Smooth muscle cell (in vitro differentiated cells): ENCODE results near the gene DISP1. TPM values are rescaled to one million over a fixed set of nuclear protein-coding genes. Genes with fewer than 3 reads are reported as not detected.

Source experiments
- DNase-seq: peaks from one replicate; lab custom pipeline; 2025; ENCODE audit not compliant: unreplicated experiment; lab: John Stamatoyannopoulos, UW
- H2AFZ ChIP-seq: fragments of 200-600 bp; sonication (generic); 2 replicates; pipeline ENCODE4 v1.6.0; 2016; ENCODE audit warnings: antibody characterized with exemption, low read depth, mild to moderate bottlenecking
- H3F3A ChIP-seq: fragments of 200-600 bp; sonication (generic); 2 replicates; pipeline ENCODE4 v1.6.0; 2017; ENCODE audit warnings: antibody characterized with exemption, low read depth
- H3K27ac ChIP-seq: fragments of 200-600 bp; sonication (generic); 2 replicates; pipeline ENCODE4 v1.5.1; 2016; ENCODE audit warnings: low read depth, mild to moderate bottlenecking
- H3K27me3 ChIP-seq: fragments of 200-600 bp; sonication (generic); 2 replicates; pipeline ENCODE4 v1.6.1; 2016; ENCODE audit warnings: low read depth, mild to moderate bottlenecking
- H3K36me3 ChIP-seq: fragments of 200-600 bp; sonication (generic); 2 replicates; pipeline ENCODE4 v1.5.1; 2016; ENCODE audit warnings: low read depth
- H3K4me1 ChIP-seq: fragments of 200-600 bp; sonication (generic); 2 replicates; pipeline ENCODE4 v1.5.1; 2016; ENCODE audit warnings: low read depth
- H3K4me2 ChIP-seq: fragments of 200-600 bp; sonication (generic); 2 replicates; pipeline ENCODE4 v1.6.0; 2016; ENCODE audit warnings: mild to moderate bottlenecking
- H3K4me3 ChIP-seq: fragments of 200-600 bp; sonication (generic); 2 replicates; pipeline ENCODE4 v1.5.1; 2016; ENCODE audit warnings: mild to moderate bottlenecking
- H3K79me2 ChIP-seq: fragments of 200-600 bp; sonication (generic); 2 replicates; pipeline ENCODE4 v1.6.0; 2016; ENCODE audit warnings: low read depth, mild to moderate bottlenecking
- H3K9ac ChIP-seq: fragments of 200-600 bp; sonication (generic); 2 replicates; pipeline ENCODE4 v1.6.0; 2016; ENCODE audit warnings: low read depth
- H3K9me3 ChIP-seq: fragments of 200-600 bp; sonication (generic); replicated peaks from 2 replicates; pipeline ENCODE4 v1.5.1; 2016; ENCODE audit warnings: low read depth
- H4K20me1 ChIP-seq: fragments of 200-600 bp; sonication (generic); 2 replicates; pipeline ENCODE4 v1.6.0; 2016; ENCODE audit warnings: low read depth
- WGBS: methylation state at CpG from one replicate; pipeline ENCODE4 v1.1.7; 2016; ENCODE audit warnings: low lambda C conversion rate; 5-methylcytosine and 5-hydroxymethylcytosine counted together
- polyA plus RNA-seq: library from polyadenylated mRNA; unstranded; fragments of >200 nt; fragmentation: Nextera tagmentation; extraction: Ambion mirVana; gene quantifications from 2 replicates; pipeline ENCODE4 v1.2.1, GENCODE V29; 2016
- total RNA-seq: library from RNA; depleted of rRNA; stranded (reverse); fragments of >200 nt; gene quantifications from 2 replicates; pipeline ENCODE4 v1.2.3, GENCODE V29; 2014
- TF ChIP-seq, protein P1 (sequence below): fragments of 200-600 bp; sonication (generic); IDR thresholded peaks from 2 replicates; pipeline ENCODE4 v1.5.1; 2017; ENCODE audit warnings: borderline replicate concordance, mild to moderate bottlenecking, antibody characterized with exemption; ENCODE audit not compliant: insufficient read depth, poor library complexity, severe bottlenecking

Gene DISP1
- total and polyA plus RNA-seq, 2 experiments from 2014 or later = 5.6 to 8.4 TPM

GRCh38 chr1:222769971-222770620 is 44.7 kb upstream of the DISP1 start:
- 86% methylated on average over 2 of the region's 2 CpGs for WGBS
- H3K4me3 ChIP-seq = no peak overlapping the region
- H3K9me3 ChIP-seq = no peaks in the 10 kb centered on the region
- no peak overlapping the region for H3K9ac ChIP-seq
- H3K27me3 ChIP-seq = no peaks in the 10 kb centered on the region
- no peaks in the 10 kb centered on the region for H3K4me1 ChIP-seq
- no peaks in the 10 kb centered on the region for H3K36me3 ChIP-seq
- no peaks in the 10 kb centered on the region for H3K79me2 ChIP-seq
- H3K27ac ChIP-seq = no peak overlapping the region
- H2AFZ ChIP-seq = no peak overlapping the region
- TF ChIP-seq, protein P1, sequence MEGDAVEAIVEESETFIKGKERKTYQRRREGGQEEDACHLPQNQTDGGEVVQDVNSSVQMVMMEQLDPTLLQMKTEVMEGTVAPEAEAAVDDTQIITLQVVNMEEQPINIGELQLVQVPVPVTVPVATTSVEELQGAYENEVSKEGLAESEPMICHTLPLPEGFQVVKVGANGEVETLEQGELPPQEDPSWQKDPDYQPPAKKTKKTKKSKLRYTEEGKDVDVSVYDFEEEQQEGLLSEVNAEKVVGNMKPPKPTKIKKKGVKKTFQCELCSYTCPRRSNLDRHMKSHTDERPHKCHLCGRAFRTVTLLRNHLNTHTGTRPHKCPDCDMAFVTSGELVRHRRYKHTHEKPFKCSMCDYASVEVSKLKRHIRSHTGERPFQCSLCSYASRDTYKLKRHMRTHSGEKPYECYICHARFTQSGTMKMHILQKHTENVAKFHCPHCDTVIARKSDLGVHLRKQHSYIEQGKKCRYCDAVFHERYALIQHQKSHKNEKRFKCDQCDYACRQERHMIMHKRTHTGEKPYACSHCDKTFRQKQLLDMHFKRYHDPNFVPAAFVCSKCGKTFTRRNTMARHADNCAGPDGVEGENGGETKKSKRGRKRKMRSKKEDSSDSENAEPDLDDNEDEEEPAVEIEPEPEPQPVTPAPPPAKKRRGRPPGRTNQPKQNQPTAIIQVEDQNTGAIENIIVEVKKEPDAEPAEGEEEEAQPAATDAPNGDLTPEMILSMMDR = no peak
- H3F3A ChIP-seq = no peaks in the 10 kb centered on the region
- no peak overlapping the region for H3K4me2 ChIP-seq
- no peaks in the 10 kb centered on the region for H4K20me1 ChIP-seq
- DNase-seq = no peak

DNA sequence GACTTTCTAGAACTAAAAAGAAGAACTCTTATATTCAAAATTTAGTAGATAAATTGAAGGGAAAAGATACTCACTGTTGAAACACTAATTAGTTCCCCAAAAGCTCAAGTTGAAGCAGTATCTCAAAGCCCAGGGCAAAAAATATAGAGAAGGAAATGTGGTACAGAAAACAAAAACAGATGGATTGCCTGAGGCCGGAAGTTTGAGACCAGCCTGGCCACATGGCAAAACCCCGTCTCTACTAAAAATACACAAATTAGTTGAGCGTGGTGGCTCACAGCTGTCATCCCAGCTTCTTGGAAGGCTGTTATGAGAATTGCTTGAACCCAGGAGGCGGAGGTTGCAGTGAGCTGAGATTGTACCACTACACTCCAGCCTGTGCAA is 41.9 kb upstream of the DISP1 start:
- no peak for DNase-seq
- no peak overlapping the region for H2AFZ ChIP-seq
- H3K27ac ChIP-seq = no peak overlapping the region
- H3K36me3 ChIP-seq = no peaks in the 10 kb centered on the region
- no peak overlapping the region for H3K4me3 ChIP-seq
- H3K27me3 ChIP-seq = peaks cover 5% of the 10 kb centered on the region
- 73% methylated on average over 4 of the region's 4 CpGs for WGBS
- no peaks in the 10 kb centered on the region for H3K9me3 ChIP-seq
- no peaks in the 10 kb centered on the region for H3K79me2 ChIP-seq
- no peaks in the 10 kb centered on the region for H3F3A ChIP-seq
- H3K4me2 ChIP-seq = no peak overlapping the region
- H3K4me1 ChIP-seq = no peaks in the 10 kb centered on the region
- H4K20me1 ChIP-seq = no peaks in the 10 kb centered on the region
- TF ChIP-seq, protein P1 = no peak
- no peak overlapping the region for H3K9ac ChIP-seq

GRCh38 chr1:222777463-222777862 is 37.4 kb upstream of the DISP1 start:
- no peak overlapping the region for H2AFZ ChIP-seq
- H4K20me1 ChIP-seq = no peaks in the 10 kb centered on the region
- peaks cover 10% of the 10 kb centered on the region for H3K27me3 ChIP-seq
- H3K27ac ChIP-seq = no peak overlapping the region
- no peak overlapping the region for H3K4me2 ChIP-seq
- H3K9me3 ChIP-seq = no peaks in the 10 kb centered on the region
- no peaks in the 10 kb centered on the region for H3F3A ChIP-seq
- 97% methylated on average over 1 of the region's 1 CpG for WGBS
- no peak for DNase-seq
- H3K79me2 ChIP-seq = no peaks in the 10 kb centered on the region
- no peak overlapping the region for H3K4me3 ChIP-seq
- no peaks in the 10 kb centered on the region for H3K36me3 ChIP-seq
- no peak overlapping the region for H3K9ac ChIP-seq
- H3K4me1 ChIP-seq = no peaks in the 10 kb centered on the region
- TF ChIP-seq, protein P1 = no peak

- Histone ChIP-seq H3F3A (no peaks in the 10 kb centered on the region), H3K4me3 (no peak overlapping the region), H4K20me1 (no peaks in the 10 kb centered on the region), H3K4me2 (no peak overlapping the region), H3K27ac (no peak overlapping the region), H3K79me2 (no peaks in the 10 kb centered on the region), H3K4me1 (no peaks in the 10 kb centered on the region), H3K9me3 (no peaks in the 10 kb centered on the region), H3K27me3 (peaks cover 10% of the 10 kb centered on the region), H3K9ac (no peak overlapping the region), H2AFZ (no peak overlapping the region), H3K36me3 (no peaks in the 10 kb centered on the region)
- TF ChIP-seq, protein P1 = no peak
- no peak for DNase-seq
- WGBS = 79% methylated on average over 2 of the region's 2 CpGs
These were observed 36.9 kb upstream of the DISP1 start for GRCh38 chr1:222777977-222778376.
